Stromal cell of bone marrow (primary cell): Measurements from ENCODE around the gene MDP1.

ENCODE experiments used
- DNase-seq: peaks from one replicate; pipeline ENCODE4 v3.0.0-alpha.2; 2012; ENCODE audit warnings: low read depth

Gene MDP1

DNA sequence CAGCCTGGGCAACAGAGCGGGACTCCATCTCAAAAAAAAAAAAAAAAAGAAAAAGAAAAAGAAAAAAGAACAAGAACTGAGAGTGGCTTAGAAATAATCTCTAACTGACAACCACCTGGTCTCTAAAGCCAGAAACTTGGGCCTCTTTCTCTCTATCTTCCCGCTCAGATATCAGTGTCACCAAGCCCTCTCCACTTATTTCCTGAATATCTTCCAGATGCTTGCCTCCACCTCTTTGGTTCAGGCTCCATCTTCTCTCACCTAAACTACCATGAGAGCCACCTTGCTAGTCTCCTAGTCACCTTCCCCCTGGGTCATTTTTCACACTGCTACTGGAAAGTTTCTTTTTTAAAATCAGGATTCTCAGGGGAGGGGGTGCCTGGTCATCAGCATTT is 18.8 kb downstream of the MDP1 start:
- no peak for DNase-seq

DNA sequence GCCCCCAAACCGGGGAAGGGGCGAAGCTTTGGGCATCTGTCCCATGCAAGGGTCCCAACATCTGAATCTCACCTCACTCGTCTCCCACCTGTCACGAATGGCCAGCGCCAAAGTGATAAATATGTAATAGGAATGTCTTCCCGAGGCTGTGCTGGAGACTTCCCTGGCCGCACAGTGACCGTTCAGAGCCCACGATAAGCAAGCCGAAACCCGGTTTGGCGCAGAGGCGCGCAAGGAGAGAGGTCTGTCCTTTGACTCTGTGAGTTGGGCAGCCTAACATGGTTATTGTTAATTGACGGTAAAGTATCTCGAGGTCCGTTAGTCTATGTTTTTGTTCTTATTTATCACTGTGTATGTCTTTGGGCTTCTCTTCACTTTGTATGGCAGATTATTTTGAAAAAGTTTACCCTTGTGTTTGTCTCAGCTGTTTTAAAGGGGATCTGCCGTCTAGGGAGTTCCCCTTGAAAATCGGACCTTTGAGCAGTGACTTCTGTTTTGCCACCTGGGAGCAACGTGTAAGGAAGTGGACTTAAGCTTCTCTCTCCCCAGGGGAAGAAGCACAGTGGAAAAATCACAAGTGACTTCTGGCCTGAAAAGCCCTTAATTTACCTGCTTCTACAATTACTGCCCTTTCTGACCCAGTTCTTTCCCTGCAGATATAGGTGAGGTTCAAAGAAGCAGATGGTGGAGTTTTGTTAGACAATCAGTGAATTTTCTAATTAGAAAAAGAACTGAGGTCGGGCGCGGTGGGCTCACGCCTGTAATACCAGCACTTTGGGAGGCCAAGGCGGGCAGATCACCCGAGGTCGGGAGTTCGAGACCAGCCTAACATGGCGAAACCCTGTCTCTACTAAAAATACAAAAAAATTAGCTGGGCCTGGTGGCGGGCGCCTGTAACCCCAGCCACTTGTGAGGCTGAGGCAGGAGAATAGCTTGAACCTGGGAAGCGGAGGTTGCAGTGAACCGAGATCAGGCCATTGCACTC is 19.5 kb downstream of the MDP1 start:
- DNase-seq = no peak

DNA sequence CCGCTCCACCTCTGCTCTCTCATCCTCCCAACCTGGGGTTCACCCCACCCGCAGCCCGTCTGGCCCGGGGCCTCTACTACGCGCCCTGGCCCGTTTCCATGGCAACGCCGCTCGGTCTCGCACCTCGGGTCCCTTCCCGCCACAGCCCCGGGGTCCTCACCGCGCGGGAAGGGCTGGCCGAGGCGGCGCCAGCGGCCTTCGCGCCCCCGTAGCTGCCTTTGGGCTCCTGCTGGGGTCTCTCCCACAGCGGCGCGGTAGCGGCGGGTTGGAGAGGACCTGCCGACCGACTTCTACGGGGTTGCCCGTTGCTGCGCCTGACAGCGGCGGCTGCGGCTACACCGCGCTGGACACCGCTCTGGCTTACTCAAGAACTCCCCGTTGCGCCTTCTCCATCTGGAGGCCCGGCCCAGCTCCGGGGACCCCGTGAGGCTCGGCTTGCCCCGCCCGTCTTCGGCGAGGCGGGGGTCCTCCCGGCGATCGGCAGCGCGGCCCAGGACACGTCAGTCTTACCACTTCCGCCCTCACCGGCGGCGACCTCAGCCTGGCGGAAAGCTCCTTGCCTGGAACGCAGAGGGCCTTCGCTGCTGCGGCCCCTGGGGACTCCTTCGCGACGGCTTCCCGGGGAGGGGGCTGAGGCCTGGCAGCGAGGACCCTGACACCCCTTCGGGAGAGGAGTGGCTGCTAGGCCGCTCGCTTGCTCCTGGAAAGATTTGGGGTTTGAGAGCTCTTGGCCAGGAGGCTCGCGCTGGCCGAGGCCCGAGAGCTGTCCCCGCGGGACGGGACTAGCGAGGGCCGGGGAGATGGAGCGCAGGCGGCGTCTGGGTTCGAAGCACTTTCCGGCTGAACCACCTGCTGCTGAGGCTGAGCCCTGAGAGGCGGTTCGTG is 20.4 kb downstream of the MDP1 start, which contains the start of gene TM9SF1:
TM9SF1 (minus strand) TSS at position 256 of the 885 bp plus-strand sequence. CDS start 422 bp downstream, outside the sequence.
- peak; percentile 72 for DNase-seq

DNA sequence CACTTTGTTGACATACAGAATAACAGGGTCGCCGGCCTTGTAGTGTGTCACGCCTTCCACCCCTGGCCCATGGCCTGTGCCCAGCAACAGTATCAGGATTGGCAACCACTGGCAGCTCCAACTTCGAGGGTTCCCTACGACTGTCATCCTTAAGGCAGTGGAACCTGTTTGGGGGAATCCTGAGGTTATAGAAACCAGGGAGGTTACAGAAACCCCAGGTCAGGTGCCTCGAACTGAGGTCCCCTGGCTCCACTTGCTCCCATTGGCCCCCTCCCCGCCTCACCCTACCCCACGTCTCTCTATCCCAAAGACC is 21.0 kb downstream of the MDP1 start:
- no peak for DNase-seq

DNA sequence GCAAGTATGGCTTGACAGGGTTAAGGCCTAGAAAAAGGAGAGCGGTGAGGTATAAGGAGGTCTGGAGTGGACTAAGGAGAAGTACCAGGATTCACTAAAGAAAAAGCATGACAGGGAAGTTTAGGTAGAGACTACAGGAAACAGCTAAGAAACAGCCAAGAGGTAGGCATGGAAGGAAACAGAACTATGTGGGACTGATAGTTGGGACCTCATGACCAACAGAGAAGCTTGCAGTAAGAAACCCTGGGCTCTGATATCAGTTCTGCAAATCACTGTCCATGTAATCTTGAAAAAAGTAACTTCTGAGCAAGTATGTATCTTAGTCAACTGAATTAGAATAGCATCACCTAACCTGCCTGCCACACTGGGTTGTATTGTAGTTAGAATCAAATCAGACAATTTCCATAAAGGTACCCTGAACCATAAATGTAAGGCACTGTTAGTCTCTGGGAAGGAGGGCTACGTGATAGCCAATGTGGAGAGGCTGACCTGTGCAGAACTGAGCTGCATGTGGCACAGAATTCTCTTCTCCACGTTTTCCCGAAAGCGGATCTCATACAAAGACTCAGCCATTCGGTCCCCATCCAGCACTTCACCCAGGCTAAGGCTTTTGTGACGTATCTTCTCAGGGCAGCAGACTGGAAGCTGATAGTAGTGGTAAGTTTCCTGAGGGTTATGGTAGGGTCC is 21.5 kb downstream of the MDP1 start:
- DNase-seq = no peak

DNA sequence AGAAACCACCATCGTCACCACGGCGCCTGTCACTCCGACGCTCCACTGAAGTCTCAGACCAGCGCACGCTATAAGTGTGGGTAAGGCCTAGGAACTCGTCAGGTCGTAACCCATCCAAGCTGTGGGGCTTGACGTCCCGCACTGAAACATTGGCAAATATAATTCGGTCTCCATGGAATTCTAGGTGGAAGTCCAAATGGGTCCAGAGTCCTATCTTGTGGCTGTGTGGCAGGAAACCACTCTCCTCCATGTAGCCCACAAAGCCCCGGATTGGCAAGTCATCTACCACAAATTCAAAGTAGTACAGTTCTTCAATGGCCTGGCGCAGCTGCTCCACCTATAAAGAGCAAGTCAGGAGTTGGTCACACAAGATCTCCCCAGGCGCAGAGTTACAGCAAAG is 22.9 kb downstream of the MDP1 start:
- no peak for DNase-seq

DNA sequence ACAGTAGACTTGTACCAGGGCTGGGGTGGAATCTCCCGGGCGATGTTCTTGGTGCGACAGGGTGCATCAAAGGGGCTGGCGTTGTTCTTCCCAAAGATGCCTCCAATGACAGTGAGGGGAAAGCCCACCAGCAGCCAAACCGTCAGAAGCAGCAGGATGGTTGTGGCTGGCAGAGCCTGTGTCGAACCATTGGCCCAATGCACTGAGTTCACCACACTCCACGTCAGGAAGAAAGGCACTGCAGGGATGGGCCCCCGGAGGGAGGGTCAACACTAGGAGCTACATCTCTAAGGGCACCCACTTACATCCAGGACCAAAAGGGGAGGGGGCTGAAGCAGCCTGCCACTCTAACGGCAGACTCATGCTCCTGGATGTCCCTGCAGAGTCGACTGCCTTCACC is 25.4 kb downstream of the MDP1 start:
- no peak for DNase-seq

DNA sequence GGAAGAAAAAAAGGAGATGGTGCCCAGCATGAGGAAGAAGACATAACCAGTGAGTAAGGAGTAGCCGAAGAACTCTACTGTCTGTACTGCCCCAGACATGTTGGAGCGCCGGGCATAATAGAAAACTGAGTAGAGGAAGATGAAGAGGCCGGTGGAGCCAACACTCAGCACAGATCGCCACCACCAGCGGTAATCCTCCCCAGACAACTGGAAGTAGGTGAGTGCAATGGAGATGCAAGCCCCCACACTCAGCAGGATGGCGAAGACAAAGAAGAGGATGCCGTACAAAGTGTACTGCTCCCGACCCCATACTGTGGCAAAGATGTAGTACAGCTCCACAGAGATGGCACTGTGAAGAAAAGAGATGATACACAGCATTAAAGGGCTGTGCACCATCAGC is 26.4 kb downstream of the MDP1 start:
- DNase-seq = no peak

DNA sequence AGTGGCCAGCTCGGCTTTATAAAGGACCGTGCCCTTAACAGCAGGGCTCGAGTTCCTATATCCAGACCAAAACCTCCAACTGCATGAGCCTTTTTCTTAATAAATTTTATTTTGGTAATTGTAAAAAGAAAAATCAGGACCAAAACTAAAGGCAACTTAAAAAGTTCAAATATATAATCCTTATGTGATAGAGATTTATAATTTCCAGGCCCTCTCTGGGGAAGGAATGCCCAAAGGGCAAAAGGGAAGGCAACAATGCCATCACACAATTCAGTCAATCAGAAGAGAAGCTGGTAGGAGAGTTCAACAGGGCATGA is 26.8 kb downstream of the MDP1 start:
- no peak for DNase-seq

DNA sequence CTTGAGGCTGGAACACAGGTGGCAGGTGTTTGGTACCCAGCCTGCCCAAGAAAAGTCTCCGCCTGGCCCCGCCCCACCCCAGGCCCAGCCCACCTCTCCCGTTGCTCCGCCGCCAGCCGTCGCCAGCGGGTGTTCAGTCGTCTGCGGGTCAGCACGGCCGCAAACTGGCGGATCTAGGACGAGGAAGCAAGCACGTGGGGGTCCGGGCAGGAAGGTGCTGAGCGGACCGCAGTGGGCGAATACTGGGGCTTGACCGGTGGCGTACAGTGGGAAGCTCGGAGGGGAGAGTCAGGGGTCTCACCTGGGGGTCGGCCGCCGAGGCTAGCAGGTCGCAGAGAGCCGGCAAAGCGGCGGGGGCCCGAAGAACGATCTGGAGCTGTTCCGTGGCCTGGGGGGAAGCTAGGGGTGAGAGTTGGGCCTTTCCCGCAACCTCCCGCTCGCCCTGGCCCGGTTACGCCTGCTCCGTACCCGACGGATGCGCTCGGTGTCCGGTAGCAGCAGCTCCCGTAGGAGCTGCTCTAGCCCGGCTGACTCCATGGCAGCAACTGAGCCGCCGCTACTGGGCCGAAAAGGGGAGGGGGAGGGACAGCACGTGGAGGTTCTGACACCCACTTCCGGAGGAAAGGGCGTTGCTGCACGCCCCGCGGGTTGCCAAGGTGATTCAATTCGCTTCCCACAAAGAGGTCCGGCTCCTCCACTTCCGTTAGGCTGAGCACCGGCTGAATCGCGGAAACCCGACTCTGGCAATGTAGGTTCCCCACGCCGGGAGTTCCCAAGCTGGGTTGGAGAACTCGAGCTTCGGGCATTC is 27.4 kb downstream of the MDP1 start, which contains the start of gene IPO4:
IPO4 (minus strand) TSS at position 566 of the 808 bp plus-strand sequence; CDS start at position 537, 29 bp downstream.
- DNase-seq = peak; percentile 95

DNA sequence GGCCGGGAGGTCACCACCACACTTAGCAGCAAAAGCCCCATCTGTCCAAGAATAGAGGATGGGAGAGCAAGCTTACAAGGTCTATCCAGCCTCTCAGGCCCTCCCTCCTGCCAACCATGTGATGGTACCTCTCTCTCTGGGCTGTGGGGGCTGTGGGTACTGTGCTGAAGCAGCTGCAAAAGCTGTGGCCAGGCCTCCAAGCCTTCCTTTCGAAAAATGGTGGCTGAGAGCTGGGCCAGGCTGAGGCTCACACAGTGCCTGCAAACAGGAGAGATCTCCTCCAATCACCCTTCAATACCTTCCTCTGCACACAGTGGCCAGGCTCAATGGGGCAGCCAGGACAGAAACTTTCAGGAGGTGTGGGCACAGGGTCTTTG is 28.3 kb downstream of the MDP1 start:
- DNase-seq = no peak

DNA sequence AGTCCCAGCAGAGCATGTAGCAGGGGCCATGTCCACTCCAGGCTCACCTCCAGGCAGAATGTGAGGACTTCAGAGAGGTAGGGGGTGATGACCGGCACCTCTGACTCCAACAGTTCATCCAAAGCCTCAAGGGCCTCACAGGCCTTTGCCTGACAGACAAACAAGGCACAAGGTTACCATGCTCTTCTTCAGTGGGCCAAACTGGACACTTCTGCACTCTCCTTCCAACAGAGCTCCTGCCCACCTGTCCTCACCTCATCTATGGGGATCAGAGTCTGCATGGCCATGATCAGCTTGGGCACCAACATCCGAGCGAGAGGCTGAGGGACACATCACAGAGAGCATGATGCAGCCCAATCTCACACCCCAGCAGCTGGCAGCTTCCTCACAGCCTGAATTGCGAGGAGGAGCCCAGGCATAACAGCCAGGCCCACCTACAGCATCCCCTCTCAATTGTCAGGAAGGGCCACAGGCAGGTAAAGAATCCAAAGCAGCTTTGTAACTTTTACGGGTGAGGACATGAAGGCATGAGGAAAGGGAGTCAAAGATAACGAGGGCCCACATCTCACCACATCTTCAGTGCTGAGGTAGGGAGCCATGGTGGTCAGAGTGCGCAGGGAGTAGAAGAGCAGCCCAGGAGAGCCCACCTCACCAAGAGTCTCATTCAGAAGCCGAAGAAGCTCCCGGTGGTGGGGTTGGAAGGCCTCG is 28.9 kb downstream of the MDP1 start:
- DNase-seq = no peak

DNA sequence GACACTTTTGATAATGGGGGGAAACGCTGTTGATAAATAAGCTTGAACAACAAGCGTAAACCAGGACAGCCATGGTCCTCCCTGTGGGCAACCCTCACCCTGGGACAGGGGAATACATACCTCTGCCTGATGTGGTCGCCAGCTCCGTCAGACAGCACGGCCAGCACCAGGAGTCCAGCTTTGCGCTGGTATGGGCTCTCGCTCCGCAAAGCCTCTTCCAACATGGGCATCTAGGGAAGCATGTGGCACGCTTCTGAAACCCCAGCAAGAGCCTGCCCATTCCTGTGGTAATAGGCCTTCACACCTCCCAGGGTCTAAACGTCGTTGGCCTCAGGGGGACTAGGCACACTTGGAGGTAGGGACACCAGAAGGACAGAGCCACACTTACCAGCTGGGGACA is 30.1 kb downstream of the MDP1 start:
- DNase-seq = no peak

DNA sequence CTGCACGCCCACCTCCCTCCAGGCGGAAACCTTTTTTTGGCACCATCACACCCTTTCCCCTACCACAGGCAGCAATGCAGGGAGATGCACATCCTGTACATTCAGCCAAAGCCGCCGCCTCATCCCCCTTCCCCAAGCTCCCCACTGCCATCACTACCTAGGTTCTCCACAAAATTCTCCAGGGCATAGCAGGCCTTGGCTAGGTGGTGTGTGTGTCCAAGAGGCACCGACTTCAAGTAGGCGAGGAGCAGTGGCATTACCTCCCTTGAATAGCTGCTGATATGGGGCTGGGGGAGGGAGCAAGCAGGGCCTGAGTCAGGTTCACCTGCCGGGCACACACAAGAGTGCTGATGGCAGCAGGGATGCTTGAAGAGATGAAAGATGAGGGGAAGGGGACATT is 30.8 kb downstream of the MDP1 start:
- DNase-seq = no peak

DNA sequence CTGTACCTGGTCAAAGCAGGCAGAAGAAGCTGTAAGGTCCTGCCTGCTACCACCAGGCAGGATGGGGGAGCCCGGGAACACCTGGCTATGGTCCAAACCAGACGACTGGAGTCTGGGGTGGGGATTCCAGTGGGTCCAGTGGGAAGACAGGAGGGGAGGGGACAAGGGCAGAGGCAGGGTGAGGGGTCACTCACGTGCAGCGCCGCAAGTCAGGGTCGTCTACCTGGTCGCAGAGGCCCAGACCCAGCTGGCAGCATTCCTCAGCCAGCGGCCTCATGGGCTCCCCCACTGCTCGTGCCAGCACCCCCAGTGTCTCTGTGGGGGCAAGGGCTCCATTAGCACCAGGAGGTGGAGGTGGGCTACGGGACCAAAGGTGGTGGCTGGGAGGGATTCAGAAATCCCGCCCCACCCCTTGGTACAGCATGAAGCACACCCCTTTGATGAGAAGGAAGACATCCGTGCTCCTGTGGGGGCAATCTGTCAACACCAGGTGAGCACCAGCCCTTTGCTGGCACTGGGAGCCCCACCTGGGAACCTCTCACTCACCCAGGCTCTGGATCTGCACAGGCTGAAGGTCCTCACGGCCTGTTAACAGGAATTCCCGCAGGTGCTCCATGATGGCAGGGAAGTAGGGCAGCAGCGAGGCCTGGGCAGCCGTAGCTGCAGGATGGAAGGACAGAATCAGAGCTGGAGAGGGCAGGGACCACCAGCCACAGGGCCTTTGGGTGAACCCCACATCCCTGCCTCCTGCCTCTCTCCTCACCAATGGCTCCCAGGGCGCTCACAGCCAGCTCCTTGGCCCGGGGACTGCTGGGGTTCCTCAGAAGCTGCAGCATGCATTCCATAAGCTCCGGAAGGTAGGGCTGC is 31.5 kb downstream of the MDP1 start:
- DNase-seq = no peak

DNA sequence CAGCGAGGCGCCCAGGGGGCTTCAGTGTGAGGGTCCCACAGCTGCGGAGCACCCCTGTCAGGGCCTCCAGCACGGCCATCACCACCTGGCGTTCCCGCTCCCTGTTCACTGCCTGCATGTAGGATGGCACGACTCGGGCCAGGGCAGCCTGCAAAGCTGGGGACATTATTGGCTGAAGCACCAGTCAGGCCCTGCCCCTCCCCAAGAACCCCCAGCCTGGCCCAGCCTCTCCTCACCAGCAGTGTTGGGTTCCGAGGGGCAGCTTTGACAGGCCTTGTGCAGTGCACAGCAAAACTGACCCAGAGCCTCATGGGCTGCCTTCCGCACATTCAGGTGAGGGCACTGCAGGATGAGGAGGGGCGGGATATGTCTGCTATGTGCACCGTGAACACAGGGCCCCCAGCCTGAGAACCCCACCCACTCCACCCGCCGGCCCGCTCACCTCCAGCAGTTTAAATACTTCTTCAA is 32.8 kb downstream of the MDP1 start:
- DNase-seq = no peak

DNA sequence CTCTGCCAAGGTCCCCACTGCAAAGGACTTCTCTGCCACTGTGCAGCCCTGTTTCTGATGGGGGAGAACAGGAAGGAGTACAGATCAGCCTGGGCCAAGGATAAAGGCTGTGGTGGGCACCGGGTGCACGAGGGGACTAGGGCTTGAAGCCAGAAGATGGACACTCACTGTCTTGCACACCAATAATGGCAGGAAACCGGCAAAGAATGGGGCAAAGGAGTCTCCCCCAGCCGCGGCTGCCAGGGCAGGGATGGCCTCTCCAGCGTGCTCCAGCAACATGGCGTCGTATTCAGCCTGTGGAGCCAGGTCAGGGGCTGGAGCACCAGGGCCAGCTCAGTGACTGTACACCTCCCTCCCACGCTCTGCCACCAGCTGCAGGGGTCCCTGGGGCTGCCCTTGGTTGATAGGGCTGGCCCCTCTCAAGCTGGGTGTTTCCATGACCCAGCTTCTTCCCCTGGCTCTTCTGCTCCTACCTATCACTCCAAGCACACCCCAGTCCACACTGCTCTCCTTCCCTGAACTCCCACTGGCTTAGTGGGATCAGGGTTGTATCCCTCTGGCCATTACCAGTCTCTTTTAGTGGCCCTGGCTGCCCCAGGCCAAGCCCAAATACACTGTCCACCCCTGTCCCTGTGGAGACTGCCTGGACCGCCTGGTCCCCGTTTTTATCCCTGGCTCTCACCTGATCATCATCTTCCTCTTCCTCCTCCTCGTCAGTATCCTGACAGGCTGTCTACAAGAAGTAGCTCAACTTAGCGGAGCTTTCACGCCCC is 33.6 kb downstream of the MDP1 start:
- no peak for DNase-seq

DNA sequence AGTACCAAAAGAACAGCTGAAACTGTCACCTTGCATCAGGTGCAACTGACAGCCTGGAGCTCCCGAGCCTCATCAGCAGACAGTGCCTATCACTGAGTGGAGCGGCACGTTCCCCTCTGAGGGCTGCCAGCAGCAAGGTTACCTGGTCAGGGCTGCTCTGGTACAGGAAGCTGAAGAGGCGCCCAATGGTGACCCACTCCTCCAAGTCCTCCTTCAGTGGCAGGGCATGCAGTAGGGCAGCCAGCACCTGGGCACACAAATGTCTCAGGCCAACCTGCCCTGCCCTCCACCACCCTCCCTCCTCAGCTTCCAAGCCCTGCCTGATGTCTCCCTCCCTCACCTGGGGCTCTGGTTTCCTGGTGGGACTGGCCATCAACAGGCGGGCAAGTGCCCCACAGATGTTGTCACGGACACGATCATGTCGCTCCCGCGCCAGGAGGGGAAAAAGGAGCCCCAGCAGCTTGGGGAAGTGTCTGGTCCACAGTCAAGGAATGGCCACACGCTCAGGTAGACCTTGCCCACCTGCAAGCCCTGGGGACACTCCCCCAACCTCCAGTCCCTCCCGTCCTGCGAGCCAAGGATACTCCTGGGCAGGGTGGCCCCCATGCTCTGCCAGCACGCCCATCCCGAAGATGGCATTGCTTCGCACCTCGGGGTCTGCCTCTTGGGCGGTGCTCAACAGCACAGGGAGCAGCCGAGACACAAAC is 34.3 kb downstream of the MDP1 start:
- DNase-seq = no peak
